NCI-H128 (cell line): ENCODE data around the gene ACTN1.
"Not testable (repeated sequence)": the region's sequence is repeated elsewhere in the genome, so short reads cannot be mapped to it uniquely, and the experiment has no call there.

Source experiments
- DNase-seq: peaks from one replicate; lab custom pipeline; 2025; ENCODE audit not compliant: unreplicated experiment; lab: John Stamatoyannopoulos, UW

Gene ACTN1

DNA sequence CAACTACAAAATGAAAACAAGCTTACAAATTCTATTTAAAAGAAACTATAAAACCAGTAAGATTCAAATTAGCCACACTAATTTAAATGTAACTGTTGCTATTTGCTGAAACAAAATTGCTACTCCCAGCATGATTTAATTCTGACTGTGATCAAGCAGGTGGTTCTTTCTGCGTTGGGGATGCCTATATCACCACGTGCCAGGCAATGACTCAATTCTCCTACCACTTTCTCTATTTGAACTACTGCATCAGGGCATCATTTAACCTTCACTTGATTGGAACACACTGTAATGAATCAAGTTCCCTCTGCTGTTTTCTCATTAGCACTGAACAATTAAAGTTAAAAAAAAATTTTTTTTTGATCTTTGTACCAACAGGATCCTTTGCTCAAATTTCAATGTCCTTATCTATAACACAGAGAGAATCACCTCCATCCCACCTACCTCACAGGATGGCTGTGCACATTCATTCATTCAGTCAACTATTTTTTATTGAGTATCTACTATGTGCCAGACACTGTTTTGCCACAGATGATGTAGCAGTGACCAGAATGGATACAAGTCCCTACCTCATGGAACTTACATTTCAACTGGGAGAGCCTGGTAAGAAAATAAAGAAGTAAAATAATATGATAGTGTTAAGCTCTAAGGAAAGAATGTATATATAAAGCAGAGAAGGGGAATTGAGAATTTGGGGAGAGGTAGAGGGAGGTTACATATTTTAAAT is 8.0 kb upstream of the ACTN1 start:
- no peak for DNase-seq

DNA sequence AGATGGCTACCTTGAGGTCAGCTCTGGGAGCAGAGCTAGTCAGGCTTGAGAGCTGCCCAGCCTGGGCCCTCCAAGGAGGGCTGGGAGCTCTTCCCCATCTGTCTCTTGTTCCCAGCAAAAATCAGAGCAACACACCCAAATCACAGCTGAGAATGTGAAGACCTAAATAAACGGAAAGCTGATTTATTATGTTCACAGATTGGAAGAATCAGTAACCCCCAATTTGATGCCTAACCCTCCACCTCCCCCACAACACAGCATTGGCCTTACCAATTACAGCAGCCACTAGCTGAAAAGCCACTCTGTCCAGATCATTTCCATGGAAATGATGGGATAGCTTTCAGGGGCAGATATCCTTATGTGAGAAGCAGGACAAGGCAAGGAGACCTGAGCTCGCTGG is 7.1 kb upstream of the ACTN1 start:
- no peak for DNase-seq

GRCh38 chr14:68984686-68985085 is 5.6 kb upstream of the ACTN1 start:
- DNase-seq: no peak

- no peak for DNase-seq
These were observed 4.1 kb upstream of the ACTN1 start for GRCh38 chr14:68983191-68983590.

DNA sequence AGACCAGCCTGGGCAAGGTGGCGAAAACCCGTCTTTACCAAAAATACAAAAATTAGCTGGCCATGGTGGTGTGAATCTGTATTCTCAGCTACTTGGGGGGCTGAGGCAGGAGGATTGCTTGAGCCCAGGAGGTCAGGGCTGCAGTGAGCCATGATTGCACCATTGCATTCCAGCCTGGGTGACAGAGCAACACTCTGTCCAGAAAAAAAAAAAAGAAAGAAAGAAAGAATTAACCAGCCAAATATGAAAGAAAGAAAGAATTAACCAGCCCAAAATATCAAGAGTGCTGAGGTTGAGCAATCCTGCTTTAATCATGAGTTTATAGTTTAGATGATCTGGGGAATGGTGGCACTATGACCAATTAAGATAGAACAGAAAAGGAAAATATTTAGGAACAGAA is 3.5 kb upstream of the ACTN1 start:
- no peak for DNase-seq

GRCh38 chr14:68981539-68981976 is 2.5 kb upstream of the ACTN1 start:
- no peak for DNase-seq

GRCh38 chr14:68981139-68981538 is 2.0 kb upstream of the ACTN1 start:
- no peak for DNase-seq

GRCh38 chr14:68979722-68980451 is 785 bp upstream of the ACTN1 start:
- no peak for DNase-seq

GRCh38 chr14:68978172-68978911 is 760 bp downstream of the ACTN1 start:
- DNase-seq: no peak

DNA sequence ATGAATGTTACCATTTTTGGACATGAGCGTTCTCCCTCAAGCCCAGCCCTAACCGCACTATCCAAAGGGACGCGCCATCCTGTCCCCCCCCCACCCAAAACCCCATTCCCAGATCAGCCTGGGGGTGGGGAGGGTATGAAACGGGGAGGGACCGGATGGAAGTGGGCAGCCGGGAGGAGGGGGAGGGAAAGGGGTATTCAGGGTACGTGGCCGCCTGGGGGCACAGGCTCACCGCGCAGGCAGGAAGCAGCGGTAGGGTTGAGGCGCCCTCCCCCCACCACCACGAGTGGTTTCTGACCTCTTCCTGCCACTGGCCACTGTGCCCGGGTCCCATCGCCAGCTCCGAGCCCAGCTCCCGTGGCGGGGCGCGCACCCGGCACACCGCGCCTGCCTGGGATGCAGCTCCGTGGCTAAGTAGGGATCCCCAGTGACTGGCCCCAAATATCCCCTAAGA is 1.4 kb downstream of the ACTN1 start:
- no peak for DNase-seq

GRCh38 chr14:68977180-68977717 is 1.9 kb downstream of the ACTN1 start:
- no peak for DNase-seq

GRCh38 chr14:68976160-68977067 is 2.7 kb downstream of the ACTN1 start:
- DNase-seq: no peak

GRCh38 chr14:68975667-68976066 is 3.4 kb downstream of the ACTN1 start:
- DNase-seq: no peak

DNA sequence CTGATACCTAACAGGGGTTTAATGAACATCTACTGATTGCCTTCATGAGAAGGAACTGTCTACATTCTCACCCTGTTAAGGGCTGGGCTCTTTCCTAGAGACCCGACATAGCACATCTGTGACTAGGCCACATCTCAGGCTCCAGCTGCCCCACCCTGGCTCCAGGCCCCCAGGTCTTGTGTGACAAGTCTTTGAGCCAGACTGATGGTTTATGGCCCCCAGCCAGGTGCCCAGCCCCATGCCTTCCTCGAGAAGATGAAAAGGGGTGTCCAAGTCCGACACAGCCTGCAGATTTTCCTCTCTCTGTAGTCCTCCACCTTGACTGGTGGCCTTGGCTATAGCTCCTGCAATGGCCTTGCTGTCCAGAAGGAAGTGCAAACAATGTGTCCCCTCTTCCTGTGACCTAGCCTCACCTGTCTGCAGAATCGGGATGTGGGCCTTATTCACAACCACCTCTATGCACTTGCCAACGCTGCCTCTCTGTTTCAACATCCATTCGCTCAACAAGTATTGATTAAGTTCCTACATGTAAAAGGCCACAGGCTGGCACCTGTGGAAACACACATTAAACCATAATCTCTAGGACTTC is 4.2 kb downstream of the ACTN1 start:
- DNase-seq: no peak

- no peak for DNase-seq
These were observed 5.5 kb downstream of the ACTN1 start for GRCh38 chr14:68973639-68974038.

- not testable (repeated sequence) for DNase-seq
These were observed 5.9 kb downstream of the ACTN1 start for GRCh38 chr14:68973219-68973565.

DNA sequence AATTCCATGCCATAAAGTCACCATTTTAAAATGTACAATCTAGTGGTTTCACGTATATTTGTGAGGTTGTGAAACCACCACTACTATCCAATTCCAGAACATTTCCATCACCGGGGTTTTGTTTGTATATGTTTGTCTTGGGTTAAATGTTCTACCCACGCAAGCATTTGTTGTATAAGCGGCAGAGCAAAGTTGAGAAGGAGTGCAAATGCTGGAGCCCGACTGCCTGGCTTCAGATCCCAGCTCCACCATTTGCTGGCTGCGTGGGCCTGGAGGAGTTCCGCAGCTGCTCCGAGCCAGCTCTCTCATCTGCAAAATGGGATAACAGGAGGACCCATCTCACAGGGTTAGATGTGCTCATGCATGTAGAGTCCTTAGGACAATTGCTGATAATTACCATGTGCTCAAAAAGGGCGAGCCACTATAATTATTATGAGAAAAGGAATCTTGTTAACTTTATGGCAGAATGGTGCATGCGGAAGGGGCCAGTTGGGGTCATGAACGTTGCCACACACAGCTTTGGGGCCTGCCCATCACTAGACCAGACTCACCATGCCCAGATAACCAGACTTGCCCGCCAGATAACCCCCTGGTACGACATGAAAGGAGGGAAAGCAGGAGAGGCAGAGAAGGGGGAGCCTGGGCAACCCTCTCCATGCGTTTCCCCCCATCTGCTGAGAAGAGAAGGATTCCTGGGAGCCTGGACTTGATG is 6.4 kb downstream of the ACTN1 start:
- no peak for DNase-seq

GRCh38 chr14:68971411-68972035 is 7.6 kb downstream of the ACTN1 start:
- no peak for DNase-seq

DNA sequence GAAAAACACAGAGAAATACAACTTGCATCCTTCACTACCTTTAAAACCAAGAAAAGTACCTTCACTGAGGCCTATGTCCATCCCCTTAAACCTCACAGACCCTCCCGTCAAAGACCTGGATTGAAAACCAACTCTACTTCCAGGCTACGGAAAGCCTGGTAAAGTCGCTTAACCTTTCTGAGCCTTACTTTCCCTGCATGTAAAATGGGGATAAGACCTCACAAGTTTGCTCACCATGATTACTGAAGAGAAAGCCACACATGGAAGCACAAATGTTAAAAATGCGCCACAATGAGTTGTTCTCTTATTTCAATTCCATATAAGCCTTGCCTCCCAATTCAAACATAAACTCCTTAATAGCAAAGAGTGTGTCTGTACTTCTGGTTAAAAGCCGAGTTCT is 8.4 kb downstream of the ACTN1 start:
- no peak for DNase-seq
